Sciatic nerve (tissue), 2 donors: ENCODE data around the gene IRF5. TPM values are rescaled to one million over a fixed set of nuclear protein-coding genes. Genes with fewer than 3 reads are reported as not detected.
"Not testable (repeated sequence)": the region's sequence is repeated elsewhere in the genome, so short reads cannot be mapped to it uniquely, and the experiment has no call there.

ENCODE experiments used
- ATAC-seq: fragments of 200-7000 bp; cut with Tn5 transposase; one replicate; pipeline ENCODE4 v1.9.1; 2020; ENCODE audit warnings: mild to moderate bottlenecking, moderate library complexity
- DNase-seq: peaks from one replicate; pipeline ENCODE4 v3.0.0-alpha.2; 2020; ENCODE audit warnings: low spot score
- intact Hi-C: fragments of 100-400 bp; cut with DNase I; formaldehyde crosslinking; loops from one replicate; pipeline ENCODE4 v1.14.2; 2022
- total RNA-seq: library from RNA; stranded (reverse); fragmentation: NEBNext Ultra II Directional; extraction: Animal tissue kit (Norgen Biotek cat#: 25700); gene quantifications from one replicate; pipeline ENCODE4 v1.2.1, GENCODE V29; 2021
- donor health status: DM: no; HTN: no; CAD: no.
- donor health status: DM: no; HTN: no; CAD: no.

Gene IRF5
- total RNA-seq, 1 donor from 2014 or later = 8.7 TPM

GRCh38 chr7:128904381-128905197 is 33.1 kb upstream of the IRF5 start:
- intact Hi-C loops = loop anchor here (10.0 kb wide), 1 partner anchor 190 kb away; no protein-coding TSS in a partner anchor
- DNase-seq (peak; percentile 35), ATAC-seq (peak; percentile 29)

DNA sequence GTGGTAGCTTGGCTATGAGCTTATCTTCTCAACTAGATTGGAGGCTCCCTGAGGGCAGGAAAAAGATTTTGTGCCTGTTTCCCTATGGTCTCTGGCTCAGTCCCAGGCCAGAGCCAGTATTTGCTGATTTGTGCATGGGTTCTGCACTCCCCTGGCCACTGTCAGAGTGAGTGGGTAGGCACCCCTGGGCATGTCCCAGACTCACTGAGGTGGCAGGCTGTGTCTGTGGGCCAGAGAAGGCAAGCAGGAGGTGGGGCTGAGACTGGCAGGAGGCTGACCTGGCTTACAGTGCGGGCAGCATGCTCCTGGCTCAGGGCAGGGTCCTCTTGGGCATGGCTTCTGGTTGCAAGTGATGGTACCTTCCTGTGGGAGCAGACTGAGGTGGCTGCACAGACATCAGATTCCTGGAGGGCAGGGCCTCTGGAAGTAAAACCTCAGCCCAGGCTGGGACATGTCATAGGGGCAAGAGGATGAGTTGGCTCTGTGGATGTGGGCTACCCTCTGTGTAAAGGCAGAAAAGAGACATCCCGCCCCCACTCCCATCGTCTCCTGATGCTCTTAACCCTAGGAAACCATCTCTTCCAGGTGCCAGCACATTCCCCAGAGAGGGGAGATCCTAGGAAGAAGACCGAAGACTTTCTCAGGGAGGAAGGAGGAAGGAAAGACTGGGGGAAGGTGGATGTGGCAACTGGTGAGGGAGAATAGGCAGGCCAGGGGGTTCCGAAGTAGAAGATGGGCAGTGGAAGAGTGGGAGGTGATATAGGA is 31.5 kb upstream of the IRF5 start:
- ATAC-seq (no peak), DNase-seq (peak; percentile 36)
- intact Hi-C loops = loop anchor here (10.0 kb wide), 1 partner anchor 189 kb away; no protein-coding TSS in a partner anchor

DNA sequence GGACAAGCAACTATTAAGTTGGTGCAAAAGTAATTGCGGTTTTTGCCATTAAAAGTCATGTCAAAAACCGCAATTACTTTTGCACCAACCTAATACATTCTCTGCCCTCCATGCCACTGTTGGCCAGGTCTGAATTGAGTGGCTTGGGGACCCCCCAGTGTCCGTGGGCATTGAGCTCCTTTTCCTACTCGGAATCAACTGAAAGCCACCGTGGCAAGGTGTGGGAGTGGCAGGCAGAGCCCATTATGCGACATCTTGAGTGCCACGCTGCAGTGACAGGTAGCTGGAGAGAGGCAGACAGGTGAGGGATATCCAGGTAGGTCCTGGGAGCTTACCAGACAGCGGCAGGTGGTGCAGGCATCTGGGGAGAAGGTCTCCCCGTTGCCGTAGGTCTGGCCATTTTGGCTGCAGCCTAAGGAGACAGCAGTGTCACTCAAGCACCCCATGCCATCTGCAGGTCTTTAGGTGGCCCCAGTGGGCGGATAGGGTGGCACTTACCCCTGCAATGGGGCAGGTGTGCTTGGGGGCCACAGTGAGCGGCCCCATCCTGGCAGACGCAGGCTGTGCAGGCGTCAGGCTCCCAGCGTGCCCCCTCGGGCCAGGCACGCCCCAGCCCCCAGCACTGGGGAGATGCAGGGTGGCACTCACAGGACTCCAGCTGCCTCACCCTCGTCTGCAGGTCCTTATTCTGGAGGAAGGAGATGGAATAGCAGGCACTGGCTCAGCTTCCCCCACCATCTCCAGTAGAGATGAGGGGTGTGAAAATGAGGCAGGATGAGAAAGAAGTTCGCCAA is 30.8 kb upstream of the IRF5 start:
- intact Hi-C loops = loop anchor here (10.0 kb wide), 1 partner anchor 188 kb away; no protein-coding TSS in a partner anchor
- ATAC-seq = no peak
- peak; percentile 38 for DNase-seq

DNA sequence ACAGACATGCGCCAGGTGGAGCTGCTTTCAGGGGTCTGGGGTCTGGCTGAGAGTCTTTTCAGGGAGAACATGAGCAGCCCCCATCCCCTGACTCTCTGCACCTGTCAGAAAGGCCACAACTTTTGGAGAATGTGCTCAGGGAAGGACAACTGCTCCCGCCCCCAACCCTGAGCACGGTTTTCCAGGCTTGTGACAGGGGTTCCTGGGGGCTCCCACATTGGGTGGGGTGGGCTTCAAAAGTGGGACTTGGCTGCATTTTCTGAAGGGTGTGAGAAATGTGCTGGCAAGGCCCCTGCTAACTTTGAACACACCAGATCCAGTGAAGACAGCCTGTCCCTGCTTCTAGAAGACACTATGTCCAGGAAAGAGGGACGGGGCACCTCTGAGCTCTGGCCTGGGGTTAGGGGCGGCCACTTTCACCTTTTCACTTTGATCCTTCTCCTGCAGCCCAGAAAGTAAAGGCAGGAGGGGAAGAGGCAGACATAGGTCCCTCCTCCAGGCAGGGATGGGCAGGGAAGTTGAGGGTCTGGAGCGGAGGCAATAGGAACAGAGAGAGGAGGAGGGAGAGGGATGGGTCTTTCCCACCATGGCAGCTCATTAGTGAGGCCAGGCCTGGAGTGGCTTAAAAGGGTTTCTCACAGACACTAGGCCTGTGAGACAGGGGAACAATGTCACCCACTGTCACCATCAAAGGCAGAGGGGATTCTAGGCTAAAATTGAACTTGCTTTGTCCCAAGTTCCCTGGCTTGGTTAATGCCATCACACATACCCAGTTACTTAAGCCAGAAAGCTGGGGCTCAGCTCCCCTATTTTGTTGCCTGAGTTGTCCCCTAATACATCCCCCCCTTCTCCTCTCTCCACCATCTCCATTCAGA is 28.7 kb upstream of the IRF5 start:
- ATAC-seq (no peak), DNase-seq (peak; percentile 19)
- intact Hi-C loops = loop anchor here (10.0 kb wide), 1 partner anchor 186 kb away; no protein-coding TSS in a partner anchor

GRCh38 chr7:128909625-128910568 is 27.8 kb upstream of the IRF5 start:
- DNase-seq (peak; percentile 54), ATAC-seq (peak; percentile 7)
- intact Hi-C loops = loop anchor here (10.0 kb wide), 1 partner anchor 185 kb away; no protein-coding TSS in a partner anchor

DNA sequence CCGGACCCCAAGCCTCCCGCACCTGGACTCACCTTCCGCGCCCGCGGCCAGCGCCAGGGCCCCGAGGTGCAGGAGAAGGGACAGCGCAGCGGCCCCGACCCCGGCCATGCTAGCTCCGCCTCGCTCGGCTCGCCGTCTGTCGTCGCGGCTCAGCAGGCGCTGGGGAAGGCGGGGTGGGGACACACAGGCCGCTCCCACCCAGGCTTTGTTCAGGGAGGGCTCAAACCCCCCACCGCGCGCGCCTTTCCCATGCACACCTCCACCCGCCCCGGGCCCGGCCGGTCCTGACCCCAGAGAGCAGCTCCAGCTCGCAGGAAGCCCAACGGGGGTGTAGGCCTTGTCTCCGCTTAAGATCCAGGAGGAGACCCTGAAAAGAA is 27.2 kb upstream of the IRF5 start, which contains the start of gene KCP:
KCP (minus strand) TSS at position 141 of the 377 bp plus-strand sequence; CDS start at position 108, 33 bp downstream.
- intact Hi-C loops = no loop called here
- peak; percentile 55 for DNase-seq
- no peak for ATAC-seq

- DNase-seq = peak; percentile 49
- intact Hi-C loops = no loop called here
- peak; percentile 29 for ATAC-seq
Observed at GRCh38 chr7:128911423-128912031, 26.2 kb upstream of the IRF5 start.

DNA sequence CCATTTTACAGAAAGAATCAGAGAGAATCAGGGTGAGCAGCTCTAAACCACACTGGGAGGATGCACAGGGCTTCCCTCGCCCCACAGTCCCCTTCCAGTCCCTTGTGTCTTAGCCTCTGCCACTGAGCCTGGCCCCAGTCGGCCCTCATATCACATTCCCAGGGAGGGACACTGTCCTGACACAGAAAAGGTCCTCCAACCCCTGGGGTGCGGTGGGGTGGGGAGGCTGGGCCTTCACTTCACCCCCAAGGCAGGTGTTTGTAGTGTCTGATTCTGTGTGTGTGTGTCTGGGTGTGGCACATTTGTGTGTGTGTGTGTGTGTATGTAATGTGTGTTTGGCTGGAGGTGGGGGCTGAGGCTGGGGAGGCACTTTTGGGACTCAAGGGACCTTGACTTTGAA is 25.4 kb upstream of the IRF5 start:
- intact Hi-C loops = no loop called here
- DNase-seq (peak; percentile 33), ATAC-seq (no peak)

- DNase-seq = peak; percentile 17
- ATAC-seq, intact Hi-C loops: not testable (repeated sequence)
Observed at GRCh38 chr7:128912709-128913495, 24.8 kb upstream of the IRF5 start.

DNA sequence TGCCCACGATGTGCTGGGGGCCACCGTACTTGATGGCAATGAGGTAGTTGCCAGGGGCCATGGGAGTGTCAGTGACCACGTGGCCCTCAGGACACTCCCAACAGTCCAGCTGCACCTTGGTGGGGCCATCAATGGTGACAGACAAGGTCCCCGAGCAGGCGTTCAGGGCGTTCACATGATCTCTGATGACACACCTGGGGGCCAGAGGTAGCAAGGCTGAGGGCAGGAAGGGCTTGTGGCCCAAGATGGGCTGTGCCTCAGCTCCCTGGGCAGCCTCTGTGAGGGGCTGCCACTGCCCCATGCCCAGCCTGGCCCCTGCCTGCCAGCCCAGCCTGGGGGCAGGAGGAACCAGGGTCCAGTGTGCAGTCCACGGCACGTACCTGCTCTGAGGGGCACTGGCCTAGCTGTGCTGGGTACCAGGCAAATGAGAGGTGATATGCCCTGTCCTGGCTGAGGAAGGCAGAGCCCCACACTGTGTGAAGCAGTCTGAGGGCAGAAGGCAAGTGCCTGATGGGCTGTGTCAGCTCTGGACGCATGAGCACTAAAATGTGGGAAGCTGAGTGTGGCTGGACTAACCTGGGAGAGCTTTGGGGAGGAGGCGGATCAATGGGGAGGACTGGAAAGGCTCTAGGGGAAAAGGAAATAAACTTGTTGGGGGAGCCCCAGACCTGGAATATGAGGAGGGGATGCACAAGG is 23.7 kb upstream of the IRF5 start:
- ATAC-seq = no peak
- intact Hi-C loops = no loop called here

GRCh38 chr7:128914566-128915151 is 23.1 kb upstream of the IRF5 start:
- no peak for ATAC-seq
- intact Hi-C loops = no loop called here
- peak; percentile 35 for DNase-seq

More for the DNA sequence above, 23.7 kb upstream of the IRF5 start:
- DNase-seq = peak; percentile 38

GRCh38 chr7:128915271-128915819 is 22.4 kb upstream of the IRF5 start:
- DNase-seq (peak; percentile 45), ATAC-seq (no peak)
- intact Hi-C loops = no loop called here

DNA sequence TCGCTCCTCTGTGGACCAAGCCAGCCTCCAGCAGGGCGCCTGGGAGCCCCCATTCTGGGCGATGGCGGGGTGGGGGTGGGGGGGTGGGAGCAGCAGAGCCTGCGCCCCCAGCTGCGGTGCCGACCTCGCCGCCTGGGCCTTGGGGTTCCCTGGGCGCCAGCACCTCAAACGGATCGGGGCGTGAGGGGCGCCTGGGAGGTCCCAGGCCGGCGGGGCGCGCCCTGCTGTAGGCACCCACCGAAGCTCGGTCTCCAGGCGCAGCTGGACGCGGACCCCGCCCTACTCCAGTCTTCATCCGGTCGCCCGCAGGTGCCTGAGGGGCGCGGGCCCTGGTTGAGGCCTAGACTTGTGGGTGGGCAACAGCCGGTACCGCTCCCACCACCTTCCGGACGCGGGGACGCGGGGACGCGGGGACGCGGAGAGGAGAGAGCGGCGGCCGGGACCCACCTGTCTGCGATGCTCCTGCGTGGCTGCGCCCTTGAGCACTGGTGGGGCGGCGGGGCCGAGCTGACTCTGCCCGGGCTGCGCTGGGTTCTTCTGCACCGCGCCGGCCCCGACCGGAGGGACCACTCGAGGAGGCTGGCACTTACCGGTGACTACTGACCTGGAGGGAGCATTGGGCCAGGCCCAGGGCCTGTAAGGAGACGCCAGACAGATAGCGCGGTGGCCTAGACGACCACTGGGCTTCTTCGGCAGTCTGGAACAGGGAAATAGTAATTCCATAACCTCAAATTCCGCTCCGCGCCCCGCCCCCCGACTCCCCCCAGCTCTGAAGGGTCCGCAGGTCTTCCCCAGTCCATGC is 21.7 kb upstream of the IRF5 start:
- intact Hi-C loops = no loop called here
- DNase-seq (peak; percentile 47), ATAC-seq (no peak)

DNA sequence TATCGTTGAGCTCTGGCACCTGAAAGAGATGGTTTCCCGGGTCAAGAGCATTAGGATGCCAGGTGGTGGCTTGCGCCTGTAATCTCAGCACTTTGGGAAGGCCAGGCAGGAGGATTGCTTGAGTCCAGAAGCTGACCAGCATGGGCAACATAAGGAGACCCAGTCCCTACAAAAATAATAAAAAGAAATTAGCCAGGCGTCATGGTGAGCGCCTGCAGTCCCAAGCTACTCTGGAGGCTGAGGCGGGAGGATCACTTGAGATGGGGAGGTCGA is 21.1 kb upstream of the IRF5 start:
- DNase-seq = peak; percentile 26
- intact Hi-C loops = no loop called here
- no peak for ATAC-seq
